Hepatocyte (in vitro differentiated cells): ENCODE data around the gene GDF15. TPM values are rescaled to one million over a fixed set of nuclear protein-coding genes. Genes with fewer than 3 reads are reported as not detected.

Source experiments
- DNase-seq: peaks from one replicate; pipeline ENCODE4 v3.0.0-alpha.2; 2016; ENCODE audit warnings: low spot score
- H2AFZ ChIP-seq: fragments of 200-600 bp; sonication (generic); 2 replicates; pipeline ENCODE4 v1.6.0; 2016; ENCODE audit warnings: antibody characterized with exemption, mild to moderate bottlenecking
- H3K27ac ChIP-seq: fragments of 200-600 bp; sonication (generic); 2 replicates; pipeline ENCODE4 v1.5.1; 2016; ENCODE audit warnings: mild to moderate bottlenecking
- H3K27me3 ChIP-seq: fragments of 200-600 bp; sonication (generic); 2 replicates; pipeline ENCODE4 v1.6.1; 2016
- H3K36me3 ChIP-seq: fragments of 200-600 bp; sonication (generic); replicated peaks from 2 replicates; pipeline ENCODE4 v1.5.1; 2016; ENCODE audit warnings: low read depth; ENCODE audit not compliant: insufficient read depth
- H3K4me1 ChIP-seq: fragments of 200-600 bp; sonication (generic); 2 replicates; pipeline ENCODE4 v1.5.1; 2016; ENCODE audit warnings: mild to moderate bottlenecking, moderate library complexity; ENCODE audit not compliant: insufficient read depth
- H3K4me2 ChIP-seq: fragments of 200-600 bp; sonication (generic); 2 replicates; pipeline ENCODE4 v1.6.0; 2016
- H3K4me3 ChIP-seq: fragments of 200-600 bp; sonication (generic); 2 replicates; pipeline ENCODE4 v1.5.1; 2016; ENCODE audit warnings: mild to moderate bottlenecking
- H3K79me2 ChIP-seq: fragments of 200-600 bp; sonication (generic); 2 replicates; pipeline ENCODE4 v1.6.0; 2017; ENCODE audit warnings: mild to moderate bottlenecking
- H3K9me2 ChIP-seq: fragments of 200-600 bp; sonication (generic); replicated peaks from 2 replicates; pipeline ENCODE4 v1.6.0; 2017; ENCODE audit warnings: mild to moderate bottlenecking; ENCODE audit not compliant: insufficient read depth
- H3K9me3 ChIP-seq: fragments of 200-600 bp; sonication (generic); 2 replicates; pipeline ENCODE4 v1.5.1; 2016; ENCODE audit warnings: low read depth, mild to moderate bottlenecking
- H4K20me1 ChIP-seq: fragments of 200-600 bp; sonication (generic); 2 replicates; pipeline ENCODE4 v1.6.0; 2016; ENCODE audit warnings: mild to moderate bottlenecking; ENCODE audit not compliant: insufficient read depth, poor library complexity, severe bottlenecking
- EZH2 ChIP-seq: fragments of 200-600 bp; sonication (generic); IDR thresholded peaks from 2 replicates; pipeline ENCODE4 v1.6.1; 2016; ENCODE audit warnings: antibody characterized with exemption, mild to moderate bottlenecking, borderline replicate concordance
- EZH2phosphoT487 ChIP-seq: fragments of 200-600 bp; sonication (generic); IDR thresholded peaks from one replicate; pipeline ENCODE4 v1.6.1; 2018; ENCODE audit warnings: antibody characterized with exemption, mild to moderate bottlenecking, low read depth, moderate library complexity; ENCODE audit not compliant: unreplicated experiment, severe bottlenecking
- WGBS: methylation state at CpG from one replicate; pipeline ENCODE4 v1.1.6; 2016; ENCODE audit warnings: low lambda C conversion rate; ENCODE audit errors: missing lambda C conversion rate; 5-methylcytosine and 5-hydroxymethylcytosine counted together
- polyA plus RNA-seq: library from polyadenylated mRNA; unstranded; fragments of >200 nt; fragmentation: Nextera tagmentation; extraction: Ambion mirVana; gene quantifications from 2 replicates; pipeline ENCODE4 v1.2.1, GENCODE V29; 2016
- total RNA-seq: library from RNA; depleted of rRNA; stranded (reverse); fragments of >200 nt; gene quantifications from 2 replicates; pipeline ENCODE4 v1.2.3, GENCODE V29; 2014
- TF ChIP-seq, protein P1 (sequence below): fragments of 200-600 bp; sonication (generic); IDR thresholded peaks from 2 replicates; pipeline ENCODE4 v1.5.1; 2016; ENCODE audit warnings: antibody characterized with exemption, mild to moderate bottlenecking; ENCODE audit not compliant: poor library complexity

Gene GDF15
- total and polyA plus RNA-seq, 2 experiments from 2014 or later = 123 to 175 TPM

DNA sequence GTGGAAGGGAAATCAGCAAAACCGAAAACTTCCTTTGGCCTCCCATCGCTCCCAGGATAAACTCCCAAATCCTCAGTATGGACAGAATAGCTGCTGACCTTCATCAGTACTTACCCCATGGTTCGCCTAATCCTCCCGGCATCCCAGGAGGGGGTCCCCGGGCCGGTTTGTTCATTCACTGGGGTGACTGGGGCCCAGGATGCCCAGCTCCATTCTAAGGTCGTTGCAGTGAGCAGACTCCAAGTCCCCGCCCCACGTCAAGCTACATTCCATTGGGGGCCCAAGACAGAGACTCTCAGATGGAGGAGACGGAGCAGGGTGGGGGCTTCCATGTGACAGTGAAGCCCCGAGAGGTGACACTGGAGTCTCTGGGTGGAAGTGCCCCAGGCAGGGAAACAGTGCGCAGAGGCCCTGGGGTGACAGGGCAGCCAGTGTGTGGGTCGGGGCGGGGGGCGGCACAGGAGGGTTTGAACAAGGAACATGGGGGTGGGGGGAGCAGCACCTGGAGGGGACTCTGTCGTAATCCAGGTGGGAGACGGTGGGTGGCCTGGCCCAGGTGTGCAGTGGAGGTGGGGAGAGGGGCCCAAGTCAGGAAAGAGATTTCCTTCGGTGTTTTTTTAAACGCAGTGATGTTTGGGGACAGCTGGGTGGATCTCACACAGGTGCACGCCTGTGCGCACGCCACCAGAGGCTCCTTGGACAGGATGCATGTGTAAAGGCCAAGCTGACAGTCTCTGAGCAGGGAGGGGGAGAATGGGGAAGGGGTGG is 38.3 kb downstream of the GDF15 start:
- H3K79me2 ChIP-seq = peaks cover 62% of the 10 kb centered on the region
- no peak for TF ChIP-seq EZH2phosphoT487
- TF ChIP-seq, protein P1, sequence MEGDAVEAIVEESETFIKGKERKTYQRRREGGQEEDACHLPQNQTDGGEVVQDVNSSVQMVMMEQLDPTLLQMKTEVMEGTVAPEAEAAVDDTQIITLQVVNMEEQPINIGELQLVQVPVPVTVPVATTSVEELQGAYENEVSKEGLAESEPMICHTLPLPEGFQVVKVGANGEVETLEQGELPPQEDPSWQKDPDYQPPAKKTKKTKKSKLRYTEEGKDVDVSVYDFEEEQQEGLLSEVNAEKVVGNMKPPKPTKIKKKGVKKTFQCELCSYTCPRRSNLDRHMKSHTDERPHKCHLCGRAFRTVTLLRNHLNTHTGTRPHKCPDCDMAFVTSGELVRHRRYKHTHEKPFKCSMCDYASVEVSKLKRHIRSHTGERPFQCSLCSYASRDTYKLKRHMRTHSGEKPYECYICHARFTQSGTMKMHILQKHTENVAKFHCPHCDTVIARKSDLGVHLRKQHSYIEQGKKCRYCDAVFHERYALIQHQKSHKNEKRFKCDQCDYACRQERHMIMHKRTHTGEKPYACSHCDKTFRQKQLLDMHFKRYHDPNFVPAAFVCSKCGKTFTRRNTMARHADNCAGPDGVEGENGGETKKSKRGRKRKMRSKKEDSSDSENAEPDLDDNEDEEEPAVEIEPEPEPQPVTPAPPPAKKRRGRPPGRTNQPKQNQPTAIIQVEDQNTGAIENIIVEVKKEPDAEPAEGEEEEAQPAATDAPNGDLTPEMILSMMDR = no peak
- no peak for TF ChIP-seq EZH2

DNA sequence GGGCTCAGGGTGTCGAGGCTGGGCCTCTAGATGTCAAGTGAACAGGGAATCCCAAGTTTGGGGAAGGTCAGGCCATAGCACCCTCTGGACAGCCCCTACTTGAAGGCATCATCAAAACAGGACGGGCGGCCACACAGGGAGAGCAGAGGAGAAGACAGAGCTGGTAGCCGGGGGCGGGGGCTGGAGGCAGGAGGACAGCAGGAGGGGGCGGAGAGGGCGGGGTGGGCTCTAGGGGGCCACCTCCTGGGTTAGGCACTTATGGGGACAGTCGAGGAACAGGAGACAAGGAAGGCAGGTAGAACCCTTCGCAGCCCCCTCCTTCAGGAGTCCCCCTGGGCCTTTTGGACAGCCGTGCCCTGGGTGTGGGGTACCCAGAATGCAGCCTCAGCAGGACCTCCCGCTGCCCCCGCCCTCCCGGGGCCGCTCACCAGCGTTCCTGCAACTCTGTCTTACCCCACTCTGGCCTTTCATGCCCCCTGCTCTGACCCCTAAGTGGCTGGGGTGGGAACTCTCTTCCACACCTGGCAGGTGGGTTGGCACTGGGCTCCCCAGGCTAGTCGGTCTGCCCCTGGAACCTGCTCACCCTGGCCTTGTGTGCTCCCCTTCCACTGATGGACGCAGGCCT is 39.0 kb downstream of the GDF15 start:
- no peaks in the 10 kb centered on the region for H3K27me3 ChIP-seq
- H3K4me1 ChIP-seq = peaks cover 39% of the 10 kb centered on the region
- peaks cover 40% of the 10 kb centered on the region for H4K20me1 ChIP-seq
- no peaks in the 10 kb centered on the region for H3K36me3 ChIP-seq
- H3K27ac ChIP-seq = no peak overlapping the region
- no peaks in the 10 kb centered on the region for H3K9me2 ChIP-seq
- H3K79me2 ChIP-seq = peaks cover 65% of the 10 kb centered on the region
- H2AFZ ChIP-seq = no peak overlapping the region
- DNase-seq = no peak
- no peak overlapping the region for H3K4me2 ChIP-seq
- H3K9me3 ChIP-seq = no peaks in the 10 kb centered on the region
- no peak overlapping the region for H3K4me3 ChIP-seq
- WGBS = 87% methylated on average over 9 of the region's 17 CpGs
- TF ChIP-seq, protein P1 = no peak
- no peak for TF ChIP-seq EZH2

More for the DNA sequence above, 38.3 kb downstream of the GDF15 start:
- H3K4me3 ChIP-seq = no peak overlapping the region
- no peaks in the 10 kb centered on the region for H3K27me3 ChIP-seq
- no peak for DNase-seq
- H2AFZ ChIP-seq = no peak overlapping the region
- peak overlapping the region; percentile 16 for H3K27ac ChIP-seq
- no peak overlapping the region for H3K4me2 ChIP-seq
- no peaks in the 10 kb centered on the region for H3K9me2 ChIP-seq
- WGBS = 74% methylated on average over 18 of the region's 22 CpGs
- H4K20me1 ChIP-seq = peaks cover 40% of the 10 kb centered on the region
- no peaks in the 10 kb centered on the region for H3K36me3 ChIP-seq
- H3K9me3 ChIP-seq = no peaks in the 10 kb centered on the region
- H3K4me1 ChIP-seq = peaks cover 32% of the 10 kb centered on the region

DNA sequence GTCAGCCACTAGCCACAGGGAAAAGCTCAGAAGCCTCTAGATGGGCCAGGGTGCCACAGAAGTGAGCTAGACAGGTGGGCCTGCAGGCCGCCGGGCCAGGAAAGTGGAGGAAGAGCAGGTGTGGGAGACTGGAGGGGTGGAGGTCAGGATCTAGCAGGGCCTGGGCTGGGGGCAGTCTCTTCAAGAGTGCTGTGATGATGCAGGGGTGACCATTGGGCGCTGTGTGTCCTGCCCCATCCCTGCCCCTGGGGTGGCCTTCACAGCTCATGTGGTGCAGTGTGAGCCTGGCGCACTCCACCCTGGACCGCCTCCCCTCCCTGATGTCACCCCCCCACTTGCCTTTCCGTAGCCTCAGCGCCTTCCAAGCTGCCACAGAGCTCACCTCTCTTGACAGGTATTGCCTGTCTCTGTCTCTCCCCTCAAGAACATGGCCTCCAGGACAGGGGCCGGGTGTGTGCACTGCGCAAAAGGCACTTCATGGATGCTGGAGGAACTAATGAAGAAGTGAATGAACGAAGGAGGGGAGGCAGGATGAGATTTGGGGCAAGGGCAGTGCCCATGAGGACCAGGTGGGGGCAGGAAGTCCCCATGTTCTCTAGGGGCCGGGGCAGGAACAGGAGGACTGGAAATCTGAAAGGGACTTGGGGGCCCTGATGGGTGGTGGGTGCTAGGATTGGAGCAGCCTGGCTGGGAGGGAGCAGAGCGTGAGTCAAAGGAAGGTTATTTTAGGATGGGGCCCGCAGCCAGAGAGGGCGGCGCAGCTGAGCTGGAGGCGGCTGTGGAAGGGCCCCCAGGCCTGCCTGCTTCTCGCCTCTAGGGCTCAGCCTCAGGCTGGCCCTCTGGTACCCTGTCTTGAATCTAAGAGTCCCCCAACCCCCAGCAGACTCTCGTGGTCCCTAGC is 39.8 kb downstream of the GDF15 start:
- Histone ChIP-seq H4K20me1 (peaks cover 40% of the 10 kb centered on the region), H3K9me2 (no peaks in the 10 kb centered on the region), H3K4me3 (no peak overlapping the region), H2AFZ (no peak overlapping the region), H3K27ac (no peak overlapping the region), H3K9me3 (no peaks in the 10 kb centered on the region), H3K4me1 (peaks cover 39% of the 10 kb centered on the region), H3K27me3 (no peaks in the 10 kb centered on the region), H3K79me2 (peaks cover 65% of the 10 kb centered on the region), H3K4me2 (no peak overlapping the region), H3K36me3 (no peaks in the 10 kb centered on the region)
- no peak for TF ChIP-seq EZH2phosphoT487
- no peak for TF ChIP-seq EZH2
- TF ChIP-seq, protein P1 = no peak
- no peak for DNase-seq
- 89% methylated on average over 18 of the region's 18 CpGs for WGBS
